Liver (tissue), 9 donors: ENCODE results near the gene NUDT14. TPM values are rescaled to one million over a fixed set of nuclear protein-coding genes. Genes with fewer than 3 reads are reported as not detected.

ENCODE experiments used
- DNase-seq: peaks from one replicate; pipeline ENCODE4 v3.0.0-alpha.2; 2017; ENCODE audit warnings: low spot score
- H3K27ac ChIP-seq, 2 donors: one replicate each; pipeline ENCODE4 v1.7.0; 2013; ENCODE audit warnings: inconsistent platforms in 2 of 2, low read length in 2 of 2, control low read depth in 1 of 2, low read depth in 1 of 2, mild to moderate bottlenecking in 1 of 2
- H3K27me3 ChIP-seq, 4 donors: one replicate each; pipeline versions ENCODE4 v1.6.1 to v1.7.0; 2013; ENCODE audit warnings: low read length in 3 of 4, inconsistent platforms in 1 of 4, mild to moderate bottlenecking in 1 of 4, moderate library complexity in 1 of 4; ENCODE audit not compliant: control insufficient read depth in 4 of 4, insufficient read depth in 4 of 4
- H3K36me3 ChIP-seq, 4 donors: one replicate each; pipeline versions ENCODE4 v1.6.1 to v1.7.0; 2013; ENCODE audit warnings: low read length in 3 of 4, mild to moderate bottlenecking in 3 of 4, low read depth in 1 of 4, moderate library complexity in 1 of 4; ENCODE audit not compliant: control insufficient read depth in 4 of 4, insufficient read depth in 3 of 4
- H3K4me1 ChIP-seq, 4 donors: one replicate each; pipeline versions ENCODE4 v1.6.1 to v1.7.0; 2013; ENCODE audit warnings: low read length in 3 of 4, mild to moderate bottlenecking in 3 of 4, moderate library complexity in 1 of 4; ENCODE audit not compliant: control insufficient read depth in 4 of 4, insufficient read depth in 4 of 4
- H3K4me3 ChIP-seq, 3 donors: one replicate each; pipeline versions ENCODE4 v1.6.1 to v1.7.0; 2013; ENCODE audit warnings: low read length in 3 of 3, control low read depth in 1 of 3, low read depth in 1 of 3, mild to moderate bottlenecking in 1 of 3
- H3K9ac ChIP-seq, 2 donors: one replicate each; pipeline ENCODE4 v1.7.0; 2013; ENCODE audit warnings: low read length in 2 of 2, mild to moderate bottlenecking in 2 of 2, moderate library complexity in 2 of 2, control low read depth in 1 of 2, low read depth in 1 of 2
- H3K9me3 ChIP-seq, 4 donors: one replicate each; pipeline versions ENCODE4 v1.6.1 to v1.7.0; 2013; ENCODE audit warnings: low read length in 3 of 4; ENCODE audit not compliant: control insufficient read depth in 4 of 4
- EGR1 ChIP-seq, 2 donors: IDR thresholded peaks; 2 replicates each; pipeline ENCODE4 v1.6.1; 2016 to 2018; ENCODE audit warnings: antibody characterized with exemption in 2 of 2, low read depth in 2 of 2
- FOXA1 ChIP-seq: IDR thresholded peaks from 2 replicates; pipeline ENCODE4 v1.6.1; 2016; ENCODE audit warnings: antibody characterized with exemption
- FOXA2 ChIP-seq: IDR thresholded peaks from 2 replicates; pipeline ENCODE4 v1.6.1; 2016; ENCODE audit warnings: antibody characterized with exemption
- GABPA ChIP-seq, 2 donors: IDR thresholded peaks in 1 of 2; conservative IDR thresholded peaks in 1 of 2; 2 replicates each; pipeline ENCODE4 v1.6.1; 2016; ENCODE audit warnings: antibody characterized with exemption in 2 of 2, mild to moderate bottlenecking in 1 of 2, moderate library complexity in 1 of 2
- HNF4A ChIP-seq, 2 donors: conservative IDR thresholded peaks; 2 replicates each; pipeline ENCODE4 v1.6.1; 2016; ENCODE audit warnings: antibody characterized with exemption in 2 of 2, mild to moderate bottlenecking in 2 of 2
- HNF4G ChIP-seq: IDR thresholded peaks from 2 replicates; pipeline ENCODE4 v1.6.1; 2016; ENCODE audit warnings: antibody characterized with exemption
- NR2F2 ChIP-seq: IDR thresholded peaks from 2 replicates; pipeline ENCODE4 v1.6.1; 2016; ENCODE audit warnings: antibody characterized with exemption
- RAD21 ChIP-seq, 2 donors: IDR thresholded peaks; 2 replicates each; pipeline ENCODE4 v1.6.1; 2016; ENCODE audit warnings: antibody characterized with exemption in 2 of 2, mild to moderate bottlenecking in 2 of 2
- RXRA ChIP-seq, 2 donors: IDR thresholded peaks; 2 replicates each; pipeline ENCODE4 v1.6.1; 2017 to 2018; ENCODE audit warnings: antibody characterized with exemption in 2 of 2, mild to moderate bottlenecking in 1 of 2
- SP1 ChIP-seq: IDR thresholded peaks from 2 replicates; pipeline ENCODE4 v1.6.1; 2018; ENCODE audit warnings: antibody characterized with exemption, mild to moderate bottlenecking
- TAF1 ChIP-seq: conservative IDR thresholded peaks from 2 replicates; pipeline ENCODE4 v1.6.1; 2016; ENCODE audit warnings: antibody characterized with exemption, mild to moderate bottlenecking
- YY1 ChIP-seq: IDR thresholded peaks from 2 replicates; pipeline ENCODE4 v1.6.1; 2016; ENCODE audit warnings: antibody characterized with exemption, mild to moderate bottlenecking
- WGBS: extraction: QIAGEN DNeasy Blood & Tissue Kit; methylation state at CpG from one replicate; pipeline ENCODE4 v1.1.7; 2013; 5-methylcytosine and 5-hydroxymethylcytosine counted together
- polyA plus RNA-seq, 2 donors: library from polyadenylated mRNA; stranded (reverse) in 1 of 2; unstranded in 1 of 2; fragments of 200-250 nt in 1 of 2; fragments of >200 nt in 1 of 2; fragmentation: Nextera tagmentation in 1 of 2; extraction: Ambion mirVana in 1 of 2; gene quantifications; one replicate each; pipeline versions ENCODE4 v1.2.1 to v1.2.3, GENCODE V29; 2013 to 2015
- total RNA-seq, 2 donors: library from RNA; depleted of rRNA; stranded (reverse); fragments of >200 nt; gene quantifications; one replicate each; pipeline ENCODE4 v1.2.3, GENCODE V29; 2014
- TF ChIP-seq, protein P1 (sequence below): IDR thresholded peaks from 2 replicates; pipeline ENCODE4 v1.6.1; 2016; ENCODE audit warnings: antibody characterized with exemption, mild to moderate bottlenecking
- TF ChIP-seq, protein P2 (sequence below): IDR thresholded peaks from 2 replicates; pipeline ENCODE4 v1.6.1; 2016; ENCODE audit warnings: antibody characterized with exemption
- TF ChIP-seq, protein P3 (sequence below): IDR thresholded peaks from 2 replicates; pipeline ENCODE4 v1.6.1; 2016; ENCODE audit warnings: antibody characterized with exemption
- TF ChIP-seq, protein P4 (sequence below): IDR thresholded peaks from 2 replicates; pipeline ENCODE4 v1.6.1; 2016; ENCODE audit warnings: antibody characterized with exemption
- TF ChIP-seq, protein P5 (sequence below): fragments of 150-350 bp; IDR thresholded peaks from 2 replicates; pipeline ENCODE4 v1.5.1; 2017; ENCODE audit warnings: improper control_type of control experiment, low read depth, low read length; ENCODE audit not compliant: missing input control
- donor health status: healthy.
- donor health status: healthy.
- donor health status: healthy.
- donor health status: healthy.
- donor health status: healthy.

The NUDT14 gene
- total and polyA plus RNA-seq, 4 donors = 3.8 to 24.2 (median 8.0) TPM

DNA sequence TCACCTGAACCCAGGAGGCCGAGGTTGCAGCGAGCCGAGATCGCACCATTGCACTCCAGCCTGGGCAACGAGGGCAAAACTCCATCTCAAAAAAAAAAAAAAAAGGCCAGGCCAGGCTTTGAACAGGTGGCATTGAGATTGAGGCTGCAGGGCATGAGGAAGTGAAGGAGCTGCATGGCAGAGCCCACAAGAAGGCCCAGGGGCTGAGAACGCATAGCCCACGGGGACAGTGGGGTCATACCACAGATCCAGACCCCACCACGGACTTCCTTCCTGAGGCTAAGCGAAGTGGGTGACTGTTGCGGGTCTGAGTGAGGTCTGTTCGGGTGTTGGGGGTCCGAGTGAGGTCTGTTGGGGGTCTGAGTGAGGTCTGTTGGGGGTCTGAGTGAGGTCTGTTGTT is 20.3 kb downstream of the NUDT14 start:
- H3K9me3 ChIP-seq = no peaks in the 10 kb centered on the region
- 80% methylated on average over 12 of the region's 12 CpGs for WGBS
- no peak for DNase-seq
- no peak overlapping the region for H3K9ac ChIP-seq
- no peak overlapping the region for H3K27ac ChIP-seq
- peaks cover 0 to under 1% (median 0%) of the 10 kb centered on the region in 4 donors for H3K4me1 ChIP-seq
- H3K4me3 ChIP-seq = no peak overlapping the region
- no peaks in the 10 kb centered on the region for H3K27me3 ChIP-seq
- TF ChIP-seq YY1 (no peak), RAD21 (IDR thresholded peaks at IDR 0.05) (no peak), RXRA (IDR thresholded peaks at IDR 0.05) (no peak), GABPA (IDR thresholded peaks at IDR 0.05 in 1 of 2, conservative IDR thresholded peaks at IDR 0.05 in 1 of 2) (no peak), FOXA2 (no peak), TAF1 (no peak), FOXA1 (no peak), SP1 (no peak), HNF4A (conservative IDR thresholded peaks at IDR 0.05) (no peak), EGR1 (IDR thresholded peaks at IDR 0.05; ENCODE audit: low read depth in 2 of 2) (no peak), NR2F2 (no peak), HNF4G (no peak)
- TF ChIP-seq, protein P1, sequence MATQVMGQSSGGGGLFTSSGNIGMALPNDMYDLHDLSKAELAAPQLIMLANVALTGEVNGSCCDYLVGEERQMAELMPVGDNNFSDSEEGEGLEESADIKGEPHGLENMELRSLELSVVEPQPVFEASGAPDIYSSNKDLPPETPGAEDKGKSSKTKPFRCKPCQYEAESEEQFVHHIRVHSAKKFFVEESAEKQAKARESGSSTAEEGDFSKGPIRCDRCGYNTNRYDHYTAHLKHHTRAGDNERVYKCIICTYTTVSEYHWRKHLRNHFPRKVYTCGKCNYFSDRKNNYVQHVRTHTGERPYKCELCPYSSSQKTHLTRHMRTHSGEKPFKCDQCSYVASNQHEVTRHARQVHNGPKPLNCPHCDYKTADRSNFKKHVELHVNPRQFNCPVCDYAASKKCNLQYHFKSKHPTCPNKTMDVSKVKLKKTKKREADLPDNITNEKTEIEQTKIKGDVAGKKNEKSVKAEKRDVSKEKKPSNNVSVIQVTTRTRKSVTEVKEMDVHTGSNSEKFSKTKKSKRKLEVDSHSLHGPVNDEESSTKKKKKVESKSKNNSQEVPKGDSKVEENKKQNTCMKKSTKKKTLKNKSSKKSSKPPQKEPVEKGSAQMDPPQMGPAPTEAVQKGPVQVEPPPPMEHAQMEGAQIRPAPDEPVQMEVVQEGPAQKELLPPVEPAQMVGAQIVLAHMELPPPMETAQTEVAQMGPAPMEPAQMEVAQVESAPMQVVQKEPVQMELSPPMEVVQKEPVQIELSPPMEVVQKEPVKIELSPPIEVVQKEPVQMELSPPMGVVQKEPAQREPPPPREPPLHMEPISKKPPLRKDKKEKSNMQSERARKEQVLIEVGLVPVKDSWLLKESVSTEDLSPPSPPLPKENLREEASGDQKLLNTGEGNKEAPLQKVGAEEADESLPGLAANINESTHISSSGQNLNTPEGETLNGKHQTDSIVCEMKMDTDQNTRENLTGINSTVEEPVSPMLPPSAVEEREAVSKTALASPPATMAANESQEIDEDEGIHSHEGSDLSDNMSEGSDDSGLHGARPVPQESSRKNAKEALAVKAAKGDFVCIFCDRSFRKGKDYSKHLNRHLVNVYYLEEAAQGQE = no peak
- TF ChIP-seq, protein P2, sequence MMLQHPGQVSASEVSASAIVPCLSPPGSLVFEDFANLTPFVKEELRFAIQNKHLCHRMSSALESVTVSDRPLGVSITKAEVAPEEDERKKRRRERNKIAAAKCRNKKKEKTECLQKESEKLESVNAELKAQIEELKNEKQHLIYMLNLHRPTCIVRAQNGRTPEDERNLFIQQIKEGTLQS = no peak
- TF ChIP-seq, protein P3, sequence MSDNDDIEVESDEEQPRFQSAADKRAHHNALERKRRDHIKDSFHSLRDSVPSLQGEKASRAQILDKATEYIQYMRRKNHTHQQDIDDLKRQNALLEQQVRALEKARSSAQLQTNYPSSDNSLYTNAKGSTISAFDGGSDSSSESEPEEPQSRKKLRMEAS = no peak
- TF ChIP-seq, protein P4, sequence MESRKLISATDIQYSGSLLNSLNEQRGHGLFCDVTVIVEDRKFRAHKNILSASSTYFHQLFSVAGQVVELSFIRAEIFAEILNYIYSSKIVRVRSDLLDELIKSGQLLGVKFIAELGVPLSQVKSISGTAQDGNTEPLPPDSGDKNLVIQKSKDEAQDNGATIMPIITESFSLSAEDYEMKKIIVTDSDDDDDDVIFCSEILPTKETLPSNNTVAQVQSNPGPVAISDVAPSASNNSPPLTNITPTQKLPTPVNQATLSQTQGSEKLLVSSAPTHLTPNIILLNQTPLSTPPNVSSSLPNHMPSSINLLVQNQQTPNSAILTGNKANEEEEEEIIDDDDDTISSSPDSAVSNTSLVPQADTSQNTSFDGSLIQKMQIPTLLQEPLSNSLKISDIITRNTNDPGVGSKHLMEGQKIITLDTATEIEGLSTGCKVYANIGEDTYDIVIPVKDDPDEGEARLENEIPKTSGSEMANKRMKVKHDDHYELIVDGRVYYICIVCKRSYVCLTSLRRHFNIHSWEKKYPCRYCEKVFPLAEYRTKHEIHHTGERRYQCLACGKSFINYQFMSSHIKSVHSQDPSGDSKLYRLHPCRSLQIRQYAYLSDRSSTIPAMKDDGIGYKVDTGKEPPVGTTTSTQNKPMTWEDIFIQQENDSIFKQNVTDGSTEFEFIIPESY = no peak
- TF ChIP-seq, protein P5, sequence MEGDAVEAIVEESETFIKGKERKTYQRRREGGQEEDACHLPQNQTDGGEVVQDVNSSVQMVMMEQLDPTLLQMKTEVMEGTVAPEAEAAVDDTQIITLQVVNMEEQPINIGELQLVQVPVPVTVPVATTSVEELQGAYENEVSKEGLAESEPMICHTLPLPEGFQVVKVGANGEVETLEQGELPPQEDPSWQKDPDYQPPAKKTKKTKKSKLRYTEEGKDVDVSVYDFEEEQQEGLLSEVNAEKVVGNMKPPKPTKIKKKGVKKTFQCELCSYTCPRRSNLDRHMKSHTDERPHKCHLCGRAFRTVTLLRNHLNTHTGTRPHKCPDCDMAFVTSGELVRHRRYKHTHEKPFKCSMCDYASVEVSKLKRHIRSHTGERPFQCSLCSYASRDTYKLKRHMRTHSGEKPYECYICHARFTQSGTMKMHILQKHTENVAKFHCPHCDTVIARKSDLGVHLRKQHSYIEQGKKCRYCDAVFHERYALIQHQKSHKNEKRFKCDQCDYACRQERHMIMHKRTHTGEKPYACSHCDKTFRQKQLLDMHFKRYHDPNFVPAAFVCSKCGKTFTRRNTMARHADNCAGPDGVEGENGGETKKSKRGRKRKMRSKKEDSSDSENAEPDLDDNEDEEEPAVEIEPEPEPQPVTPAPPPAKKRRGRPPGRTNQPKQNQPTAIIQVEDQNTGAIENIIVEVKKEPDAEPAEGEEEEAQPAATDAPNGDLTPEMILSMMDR = no peak
- H3K36me3 ChIP-seq = no peaks in the 10 kb centered on the region

DNA sequence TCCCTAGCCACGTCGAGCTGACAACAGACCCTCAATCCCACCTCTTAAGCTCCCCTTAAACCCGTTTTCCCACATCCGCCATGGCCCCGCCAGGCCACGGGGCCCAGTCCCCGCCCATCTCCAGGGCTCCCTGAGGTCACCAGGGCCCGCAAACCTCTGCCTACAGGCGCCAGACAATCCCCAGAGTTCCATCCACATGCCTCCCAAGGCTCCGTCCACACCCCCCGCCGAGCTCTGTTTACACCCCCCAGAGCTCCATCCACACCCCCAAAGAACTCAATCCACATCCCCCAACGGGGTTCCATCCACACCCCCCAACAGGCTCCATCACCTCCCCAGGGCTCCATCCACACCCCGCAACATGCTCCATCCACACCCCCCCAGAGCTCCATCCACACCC is 21.8 kb downstream of the NUDT14 start:
- 79% methylated on average over 14 of the region's 14 CpGs for WGBS
- Histone ChIP-seq H3K36me3 (no peaks in the 10 kb centered on the region), H3K9ac (no peak overlapping the region), H3K4me1 (peaks cover 3 to 9% (median 7%) of the 10 kb centered on the region in 4 donors), H3K9me3 (no peaks in the 10 kb centered on the region), H3K27ac (no peak overlapping the region), H3K4me3 (no peak overlapping the region), H3K27me3 (no peaks in the 10 kb centered on the region)
- no peak for TF ChIP-seq NR2F2
- no peak for DNase-seq
